ENCODE results near the gene CREB5.

CREB5 gene

DNA sequence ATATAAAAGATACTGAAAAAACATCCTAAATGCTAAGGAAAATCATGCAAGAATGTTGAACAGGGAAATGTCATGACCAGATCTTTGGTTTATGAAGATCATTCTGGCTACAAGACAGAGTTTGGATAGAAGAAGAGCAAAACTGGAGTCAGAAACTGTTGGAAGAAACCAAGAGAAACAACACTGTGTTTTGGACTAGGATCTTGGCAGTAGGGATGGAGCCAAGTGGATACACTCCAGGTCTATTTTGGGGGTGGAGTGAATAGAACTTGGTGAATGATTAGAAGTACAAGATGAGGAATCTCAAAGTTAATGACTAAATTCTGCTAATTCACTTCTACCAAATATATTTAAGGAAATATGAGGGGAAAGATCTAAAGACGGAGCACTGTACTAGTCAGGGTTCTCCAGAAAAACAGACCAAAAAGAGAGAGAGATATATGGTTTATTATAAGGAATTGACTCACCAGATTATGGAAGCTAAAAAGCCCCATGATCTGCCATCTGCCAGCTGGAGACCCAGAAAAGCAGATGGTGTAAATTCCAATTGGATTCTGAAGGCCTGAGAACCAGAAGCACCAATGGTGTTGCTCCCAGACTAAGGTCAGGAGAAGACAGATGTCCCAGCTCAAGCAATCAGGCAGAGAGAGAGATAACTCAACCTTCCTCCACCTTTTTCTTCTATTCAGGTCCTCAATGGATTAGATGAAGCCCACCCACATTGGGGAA lies 290.9 kb downstream of the CREB5 start:
- no peak for DNase-seq (ENCODE audit: low read depth in 2 of 2, low spot score in 1 of 2)

DNA sequence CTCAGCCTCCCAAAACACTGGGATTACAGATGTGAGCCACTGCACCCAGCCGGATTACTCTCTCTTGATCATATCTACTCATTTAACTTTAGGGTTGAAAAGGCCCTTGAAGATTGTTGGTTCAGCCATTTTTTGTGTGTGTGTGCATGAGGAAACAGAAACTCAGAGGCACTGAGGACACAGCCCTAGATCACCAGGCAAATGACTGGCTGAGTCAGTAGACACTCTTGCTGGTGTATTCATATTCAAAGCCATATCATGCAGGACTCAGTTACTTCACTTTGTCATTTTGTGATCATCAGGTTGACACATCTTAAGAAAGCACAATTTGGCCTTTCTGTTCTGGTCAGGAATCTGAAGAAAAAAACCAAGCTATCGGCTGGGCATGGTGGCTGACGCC lies 292.4 kb downstream of the CREB5 start:
- no peak for DNase-seq (ENCODE audit: low read depth in 2 of 2, low spot score in 1 of 2)

DNA sequence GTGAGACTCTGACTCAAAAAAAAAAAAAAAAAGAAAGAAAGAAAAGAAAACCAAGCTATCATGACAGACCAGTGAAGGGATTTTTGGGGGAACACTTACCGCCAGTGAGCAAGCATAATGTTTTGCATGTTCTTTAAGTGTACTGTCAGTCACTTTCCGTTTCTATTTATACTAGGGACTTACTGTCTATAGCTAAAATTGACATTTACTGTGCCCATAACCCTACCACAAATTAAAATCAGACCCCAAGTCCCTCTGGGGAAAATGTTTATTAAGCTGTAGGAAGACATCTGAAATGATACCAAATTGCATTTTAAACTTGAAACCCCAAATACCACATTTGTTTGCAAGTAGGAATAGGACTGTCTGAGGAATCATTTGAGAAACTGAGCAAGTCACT lies 293.0 kb downstream of the CREB5 start:
- DNase-seq (ENCODE audit: low read depth in 2 of 2, low spot score in 1 of 2) = no peak

DNA sequence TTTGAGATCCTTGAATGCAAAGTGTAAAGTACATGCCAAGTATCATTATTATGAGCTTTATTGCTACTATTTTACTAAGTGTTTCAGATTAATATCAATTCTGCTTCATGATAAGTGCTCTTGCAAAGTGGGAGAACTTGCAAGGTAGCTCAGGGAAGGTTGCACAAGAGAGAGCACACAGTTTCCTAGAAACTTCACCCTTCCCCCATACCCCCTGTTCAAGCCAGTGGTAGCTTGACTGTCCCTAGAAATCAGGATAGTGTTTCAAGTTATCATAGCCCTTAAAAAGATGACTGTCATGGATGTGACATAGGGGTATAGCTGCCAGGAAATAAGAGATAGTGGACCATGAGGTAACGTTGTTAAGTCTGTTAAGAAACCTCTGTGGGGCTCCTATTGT lies 294.3 kb downstream of the CREB5 start:
- DNase-seq (ENCODE audit: low read depth in 2 of 2, low spot score in 1 of 2) = no peak

DNA sequence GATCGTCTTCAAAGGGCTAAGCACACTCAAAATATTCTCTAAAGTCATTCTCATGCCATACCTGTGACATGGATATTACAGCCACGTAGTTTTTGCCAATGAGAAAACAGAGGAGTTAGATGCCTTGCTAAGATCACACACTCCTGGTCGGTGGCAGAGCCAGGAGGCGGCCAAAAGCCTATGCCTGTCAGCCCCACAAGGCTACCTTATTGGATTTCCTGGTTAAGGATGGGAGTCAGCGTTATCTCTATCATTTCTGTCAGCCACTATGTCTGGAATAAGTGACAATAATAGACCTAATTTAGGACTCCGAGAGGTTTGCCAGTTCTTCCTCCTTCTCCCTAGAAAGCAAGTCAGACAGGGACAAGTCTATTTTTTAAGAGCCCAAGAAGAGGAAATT lies 295.0 kb downstream of the CREB5 start:
- DNase-seq (ENCODE audit: low read depth in 2 of 2, low spot score in 1 of 2) = no peak

DNA sequence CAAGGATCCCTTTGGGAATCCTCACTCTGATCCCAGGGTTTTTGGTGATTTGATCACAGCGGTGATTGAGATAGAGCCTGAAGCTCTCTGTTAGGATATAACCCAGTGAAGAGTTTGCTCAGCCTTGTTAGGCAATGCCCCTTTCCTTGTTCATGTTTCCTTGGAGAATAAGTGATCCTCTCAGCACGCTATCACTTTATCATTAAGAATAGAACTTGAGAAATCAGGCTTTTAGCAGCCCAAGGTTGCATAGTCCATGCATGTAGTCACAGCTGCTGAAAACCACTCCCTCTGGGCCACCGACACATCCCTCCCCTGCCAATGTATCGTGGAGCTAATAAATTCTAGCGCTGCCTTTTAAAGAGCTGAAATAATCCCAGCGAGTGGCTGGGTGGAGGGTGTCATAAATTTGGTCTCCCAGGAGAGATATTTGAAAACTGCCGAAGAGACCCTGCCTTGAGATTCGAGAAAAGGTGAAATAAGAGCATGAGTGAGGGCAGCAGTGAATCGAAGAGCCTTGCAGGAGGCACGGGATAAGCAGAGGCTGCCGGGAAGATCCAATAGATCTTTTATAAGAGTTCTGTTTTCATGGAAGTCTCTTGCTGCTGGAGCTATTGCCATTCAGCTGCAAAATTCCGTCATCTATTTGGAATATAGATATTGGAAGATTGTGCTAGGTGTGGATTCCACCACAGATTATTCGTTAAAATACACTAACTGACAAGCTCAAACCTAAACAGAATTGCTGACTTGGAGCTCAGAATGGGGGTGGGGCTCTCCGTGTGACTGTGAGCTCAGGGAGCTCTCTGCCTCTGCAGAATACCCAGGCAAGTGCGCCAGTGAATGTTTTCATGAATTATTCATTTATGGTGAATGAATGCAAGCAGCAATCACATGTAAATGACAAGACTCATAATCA lies 296.0 kb downstream of the CREB5 start:
- no peak for DNase-seq (ENCODE audit: low read depth in 2 of 2, low spot score in 1 of 2)

DNA sequence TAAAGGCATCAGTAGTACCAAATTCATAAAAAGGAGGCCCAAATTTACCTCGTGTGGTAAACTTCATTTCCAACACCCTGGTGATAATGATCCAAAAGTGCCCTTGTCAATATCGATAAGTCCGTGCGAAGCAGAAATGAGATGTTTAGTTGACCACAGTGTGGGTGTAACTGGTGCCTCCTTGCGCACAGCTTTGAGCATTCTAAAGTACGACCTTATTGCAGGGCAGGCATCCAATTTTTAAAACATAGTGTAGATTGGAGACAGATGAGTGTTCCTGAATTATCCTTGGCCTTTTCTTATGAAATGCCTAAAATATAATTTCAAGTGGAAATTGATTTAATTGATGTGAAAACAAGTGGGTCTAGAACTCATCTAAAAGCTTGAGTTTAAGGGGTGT lies 297.4 kb downstream of the CREB5 start:
- no peak for DNase-seq (ENCODE audit: low read depth in 2 of 2, low spot score in 1 of 2)

DNA sequence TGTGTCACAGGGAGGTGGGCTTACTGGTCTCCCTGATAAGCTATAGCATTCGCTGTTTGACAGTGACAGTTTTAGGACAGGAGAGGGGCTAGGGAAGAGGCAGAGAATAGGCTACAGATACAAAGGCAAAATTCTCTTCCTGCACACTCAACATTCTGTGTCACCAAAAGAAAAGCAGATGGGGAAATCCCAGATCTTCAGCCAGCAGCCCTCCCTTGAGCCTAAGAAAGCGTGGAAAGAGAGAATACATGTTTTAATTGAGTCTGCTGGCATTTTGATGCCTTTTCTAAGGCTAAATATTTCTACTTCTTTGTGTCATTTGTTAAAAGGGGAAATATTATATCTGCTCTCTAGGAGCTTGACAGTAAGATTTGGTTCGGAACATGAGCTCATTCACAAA lies 298.8 kb downstream of the CREB5 start:
- DNase-seq (ENCODE audit: low read depth in 2 of 2, low spot score in 1 of 2) = no peak

DNA sequence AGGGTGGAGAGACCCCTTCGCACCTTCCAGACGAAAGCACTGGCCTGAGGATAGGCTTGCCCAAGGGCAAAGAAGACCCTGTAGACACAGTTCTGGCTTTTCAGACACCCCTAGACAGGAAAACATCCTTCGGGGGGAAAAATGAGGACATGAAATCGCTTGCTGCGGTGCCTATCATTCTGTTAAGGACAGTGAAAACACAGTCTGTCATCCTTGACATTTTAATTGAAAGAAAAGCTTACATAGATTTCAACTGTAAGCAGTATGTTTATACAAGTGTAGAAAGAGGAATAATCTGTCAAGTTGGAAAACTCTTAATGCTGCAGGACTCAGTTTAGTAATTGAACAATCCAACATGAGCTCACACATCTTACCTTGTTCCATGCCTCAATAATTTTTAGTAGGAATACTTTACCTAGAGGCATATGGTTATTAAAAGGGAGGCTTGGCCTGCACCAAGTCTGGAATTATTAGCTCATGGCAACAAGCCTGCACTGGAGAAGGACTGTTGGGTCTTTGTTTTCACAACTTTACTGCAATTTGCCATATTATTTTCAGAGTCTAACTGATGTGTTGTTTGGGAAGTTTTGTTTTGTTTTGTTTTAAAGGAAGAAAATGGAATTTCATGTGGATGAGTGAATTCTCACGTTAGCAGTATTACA lies 302.3 kb downstream of the CREB5 start:
- DNase-seq (ENCODE audit: low read depth in 2 of 2, low spot score in 1 of 2) = no peak

DNA sequence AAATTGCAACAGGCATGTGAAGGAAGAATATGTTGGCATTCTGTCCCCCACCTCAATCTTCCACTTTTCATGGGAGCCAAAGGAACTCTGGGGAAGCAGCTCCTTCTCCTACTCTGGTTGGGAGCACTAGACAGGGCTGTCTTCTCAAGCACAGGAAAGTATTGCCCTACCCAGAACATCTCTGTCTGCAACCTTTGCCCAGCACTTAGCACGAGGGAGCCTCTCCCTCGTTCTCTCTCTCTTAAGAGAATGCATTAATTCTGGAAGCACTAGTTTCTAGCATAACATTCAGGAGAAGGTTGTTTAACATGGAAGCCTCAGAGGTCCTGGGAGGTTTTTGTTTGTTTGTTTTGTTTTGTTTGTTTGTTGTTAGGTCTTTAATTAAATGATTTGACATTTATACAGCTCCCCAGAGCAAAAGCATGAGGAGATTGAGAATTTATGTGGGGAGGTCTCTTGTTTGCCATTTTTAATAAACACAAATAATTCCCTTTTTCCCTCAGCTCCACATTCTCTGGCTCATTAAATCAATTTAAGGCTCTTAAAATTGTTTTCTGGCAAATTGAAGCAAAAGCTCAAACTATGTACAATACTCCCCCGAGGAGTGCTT lies 305.2 kb downstream of the CREB5 start:
- DNase-seq (ENCODE audit: low read depth in 2 of 2, low spot score in 1 of 2) = no peak

DNA sequence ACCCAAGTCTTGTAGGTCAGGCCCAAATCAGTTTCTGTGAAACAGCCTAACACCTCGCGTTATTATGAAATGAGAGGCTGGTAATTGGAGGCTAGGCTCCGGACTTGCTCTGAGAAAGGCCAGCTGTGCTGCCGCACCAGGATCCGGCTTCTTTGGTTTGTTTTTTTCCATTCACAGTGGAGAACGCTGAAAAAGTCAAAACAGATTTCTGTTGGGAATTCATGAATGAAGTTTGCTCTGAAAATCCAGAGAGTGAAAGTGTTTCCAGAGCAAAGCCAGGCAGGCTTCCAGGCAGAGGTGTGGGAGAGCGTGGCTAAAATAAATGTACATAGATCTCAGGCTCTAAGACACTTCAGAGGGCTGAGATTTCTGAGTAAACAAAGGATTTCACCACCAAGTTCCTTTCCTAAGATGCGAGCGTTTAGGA lies 305.8 kb downstream of the CREB5 start:
- no peak for DNase-seq (ENCODE audit: low read depth in 2 of 2, low spot score in 1 of 2)

DNA sequence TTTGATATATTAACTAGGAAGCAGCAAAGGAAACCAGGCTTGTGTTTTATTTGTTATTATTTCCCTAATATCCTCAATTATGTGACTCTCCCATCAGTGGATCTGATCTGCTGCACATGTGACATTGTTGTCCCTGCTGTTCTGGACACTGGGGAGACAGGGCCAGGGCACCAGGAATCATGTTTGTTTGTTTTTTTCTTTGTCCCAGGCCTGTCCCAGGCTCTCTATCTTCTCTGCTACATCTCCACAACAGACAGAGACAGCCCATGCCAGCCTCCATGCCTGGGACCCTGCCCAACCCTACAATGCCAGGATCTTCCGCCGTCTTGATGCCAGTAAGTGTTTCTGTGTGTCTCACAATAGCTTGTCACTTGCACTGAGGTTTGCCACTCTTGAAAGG lies 306.2 kb downstream of the CREB5 start:
- DNase-seq (ENCODE audit: low read depth in 2 of 2, low spot score in 1 of 2) = no peak

DNA sequence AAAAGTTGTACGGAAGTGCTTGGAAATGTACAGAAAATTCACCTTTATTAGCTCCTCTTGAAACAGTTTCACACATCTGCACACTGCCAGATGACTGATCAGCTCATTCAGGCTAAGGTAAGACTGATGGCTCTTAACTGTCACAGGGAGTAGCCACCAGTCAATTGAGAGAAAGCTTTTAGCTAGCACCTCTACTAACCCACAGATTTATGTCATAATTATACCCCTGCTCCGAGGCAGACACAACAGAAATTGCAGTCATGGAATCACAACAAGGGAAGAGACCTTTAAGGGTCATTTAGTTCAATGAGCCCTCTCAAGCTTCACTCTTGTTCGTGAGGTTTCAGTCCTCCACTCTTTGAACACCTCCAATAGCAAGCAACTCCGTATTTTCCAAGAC lies 310.4 kb downstream of the CREB5 start:
- DNase-seq (ENCODE audit: low read depth in 2 of 2, low spot score in 1 of 2) = no peak

DNA sequence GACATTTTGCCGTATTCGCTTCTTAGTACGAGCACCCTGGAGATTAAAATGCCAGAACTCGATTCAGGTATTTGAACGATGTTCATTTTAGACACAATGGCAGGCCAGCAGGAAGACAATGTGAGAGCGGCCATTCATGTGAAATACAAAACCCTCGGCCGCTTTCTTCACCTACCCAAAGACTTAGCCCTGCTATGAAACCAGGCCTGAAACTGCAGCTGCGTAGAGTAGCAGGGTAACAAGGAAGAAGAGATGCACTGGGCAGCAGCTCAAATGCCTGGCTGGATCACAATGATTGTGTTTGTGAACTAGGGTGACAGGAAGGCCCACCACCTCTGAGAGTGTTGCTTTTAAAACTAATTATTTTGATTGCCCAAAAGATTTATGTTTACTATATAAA lies 311.0 kb downstream of the CREB5 start:
- no peak for DNase-seq (ENCODE audit: low read depth in 2 of 2, low spot score in 1 of 2)

DNA sequence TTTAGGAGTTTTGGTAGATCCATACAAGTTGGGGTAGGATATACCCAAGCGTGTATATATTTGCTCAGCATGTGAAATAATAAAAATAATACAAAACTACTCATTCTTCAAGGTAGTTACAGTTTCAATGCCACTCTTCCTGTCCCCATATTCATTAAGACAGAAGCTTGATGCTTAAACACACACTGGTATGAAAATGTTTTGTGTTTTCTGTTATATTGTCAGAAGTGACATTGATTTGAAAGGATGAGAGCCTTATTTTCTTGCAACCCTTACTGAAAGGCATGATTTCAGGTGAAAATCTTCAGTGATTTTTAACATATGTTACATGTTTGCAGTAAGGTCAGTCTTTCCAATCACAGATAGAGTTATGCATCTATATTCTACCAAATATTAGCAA lies 312.2 kb downstream of the CREB5 start:
- DNase-seq (ENCODE audit: low read depth in 2 of 2, low spot score in 1 of 2) = no peak

DNA sequence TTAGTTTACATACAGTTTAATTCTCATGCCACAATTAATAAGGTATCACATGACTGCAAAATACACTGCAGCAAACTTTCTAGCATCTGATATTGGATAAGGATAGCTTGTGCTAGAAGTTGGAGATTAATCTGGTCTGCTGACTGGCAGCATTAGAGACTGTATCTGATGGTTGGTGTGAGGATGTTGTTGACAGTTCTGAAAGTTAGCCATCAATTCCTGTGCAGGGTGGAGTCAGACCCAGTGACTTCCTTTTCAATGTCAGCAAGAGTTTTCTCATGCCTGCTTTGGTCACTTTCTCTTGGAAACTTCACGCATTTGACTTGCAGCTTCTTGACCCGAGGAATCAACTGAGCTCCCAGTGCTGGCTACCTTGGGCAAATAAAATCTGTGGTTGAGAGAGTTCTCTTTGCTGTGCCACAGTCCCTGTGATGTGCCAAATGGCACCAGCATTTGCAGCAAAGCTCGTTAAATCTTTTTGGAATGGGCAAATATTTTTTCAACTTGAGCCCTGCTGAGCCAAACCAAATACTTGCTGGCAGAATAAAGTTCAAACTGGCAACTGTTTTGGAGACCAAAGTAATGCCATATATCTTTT lies 312.8 kb downstream of the CREB5 start:
- no peak for DNase-seq (ENCODE audit: low read depth in 2 of 2, low spot score in 1 of 2)

DNA sequence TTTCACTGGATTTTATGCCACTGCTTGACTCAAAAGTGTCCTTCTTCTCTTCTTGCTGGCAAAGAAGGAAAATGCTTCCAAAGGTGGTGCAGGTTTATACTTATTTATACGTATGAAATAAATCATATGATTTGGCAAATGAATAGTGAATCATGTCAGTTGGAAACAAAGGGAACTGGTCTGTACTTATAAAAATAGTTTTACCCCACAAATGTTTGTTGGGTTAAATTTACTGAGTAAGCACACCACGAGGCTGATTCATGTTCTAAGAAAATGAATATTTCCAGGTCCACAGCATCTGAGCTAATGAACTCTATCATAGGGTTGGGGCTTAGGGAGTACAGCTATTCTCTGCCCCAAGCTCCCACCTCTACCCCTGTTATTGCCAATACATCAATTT lies 313.6 kb downstream of the CREB5 start:
- DNase-seq (ENCODE audit: low read depth in 2 of 2, low spot score in 1 of 2) = no peak

DNA sequence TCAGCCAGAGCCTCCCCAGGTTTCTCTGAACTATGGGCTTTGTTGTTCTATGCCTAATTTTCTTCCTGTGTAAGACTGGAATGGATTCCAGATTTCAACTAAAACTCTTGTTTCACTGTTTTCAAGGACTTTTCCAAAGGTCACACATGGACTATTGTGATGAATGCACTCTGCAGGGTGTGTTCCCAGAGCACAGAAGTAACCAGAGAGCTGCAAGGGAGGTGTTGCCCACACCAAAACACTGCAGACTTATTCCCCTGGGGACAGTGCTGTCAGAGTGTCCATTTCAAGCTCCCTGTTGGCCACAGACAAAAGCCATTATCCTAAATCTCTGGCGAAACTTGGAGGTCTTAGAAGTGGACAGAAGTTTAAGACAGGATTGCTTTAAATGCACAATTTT lies 314.2 kb downstream of the CREB5 start:
- DNase-seq (ENCODE audit: low read depth in 2 of 2, low spot score in 1 of 2) = no peak

DNA sequence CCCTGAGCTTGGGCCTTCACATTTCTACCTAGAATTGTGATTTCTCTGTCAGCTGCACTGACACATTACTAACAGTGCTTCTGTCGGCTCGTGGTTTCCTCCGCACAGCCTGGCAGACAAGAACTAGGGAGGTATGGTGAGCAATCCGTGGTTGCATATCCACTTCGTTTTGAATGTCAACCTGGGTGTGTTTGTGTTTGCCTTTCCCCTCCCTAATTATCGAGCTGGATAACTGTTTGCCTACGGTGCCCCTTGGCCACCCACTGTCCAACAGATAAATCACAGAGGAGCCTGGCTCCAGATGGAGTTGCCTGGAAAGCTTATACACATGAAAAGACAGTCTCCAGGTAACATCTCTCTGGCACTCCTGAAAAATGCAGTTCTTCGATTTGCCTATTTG lies 317.0 kb downstream of the CREB5 start:
- no peak for DNase-seq (ENCODE audit: low read depth in 2 of 2, low spot score in 1 of 2)

DNA sequence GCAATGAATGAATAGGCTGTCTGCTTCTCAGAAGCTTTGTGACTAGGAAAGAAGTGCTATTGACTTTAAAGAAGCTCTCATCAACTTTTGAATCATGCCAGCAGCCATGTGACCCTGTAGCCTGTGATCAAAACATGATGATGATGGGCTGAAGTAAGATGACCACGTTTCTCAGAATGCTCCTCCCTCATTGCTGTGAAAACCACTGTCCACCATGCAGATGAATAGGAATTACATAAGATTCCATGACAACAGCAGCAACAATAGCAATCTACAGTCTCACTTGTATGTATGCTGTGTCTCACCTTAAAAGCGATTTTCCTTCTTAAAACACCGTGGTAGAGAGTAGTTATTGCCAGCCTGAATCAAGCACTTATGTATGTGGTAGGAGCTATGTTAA lies 317.4 kb downstream of the CREB5 start:
- no peak for DNase-seq (ENCODE audit: low read depth in 2 of 2, low spot score in 1 of 2)

DNA sequence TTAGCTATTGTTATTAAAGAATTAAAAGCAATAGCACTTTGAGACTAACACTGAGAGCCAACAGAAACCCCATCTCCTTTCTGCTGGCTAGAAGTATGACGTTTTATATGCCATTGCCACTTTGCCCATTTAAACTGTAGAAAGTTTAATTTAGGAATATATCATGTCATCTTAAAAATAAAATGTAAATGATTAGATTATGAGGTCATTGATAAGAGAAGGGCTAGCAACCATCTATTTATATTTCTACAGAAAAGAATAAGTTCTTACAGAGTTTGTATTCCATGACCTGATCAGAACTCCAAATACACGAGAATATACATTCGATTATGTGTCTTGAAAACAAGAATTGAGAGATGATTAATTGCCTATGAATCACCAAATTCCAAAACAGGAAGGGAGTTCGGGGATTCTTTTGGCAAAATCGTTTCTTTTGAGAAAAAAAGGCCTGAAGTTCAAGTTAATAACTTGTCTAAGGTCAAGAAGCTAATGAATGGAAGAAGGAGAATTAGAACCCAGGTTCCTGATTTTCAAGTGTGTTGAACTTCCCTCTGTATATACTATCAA lies 318.9 kb downstream of the CREB5 start:
- no peak for DNase-seq (ENCODE audit: low read depth in 2 of 2, low spot score in 1 of 2)
